ENCODE data around the gene TSBP1. TPM values are rescaled to one million over a fixed set of nuclear protein-coding genes. Genes with fewer than 3 reads are reported as not detected.

TSBP1 gene
- total and polyA plus RNA-seq, 7 donors: not detected

GRCh38 chr6:32391505-32391904, 19.8 kb upstream of the TSBP1 start:
- Histone ChIP-seq H3K27me3 (no peaks in the 10 kb centered on the region), H3K4me1 (no peaks in the 10 kb centered on the region), H3K36me3 (no peaks in the 10 kb centered on the region), H3K4me3 (no peak overlapping the region), H3K9me3 (no peaks in the 10 kb centered on the region), H3K27ac (no peak overlapping the region)
- no peak for DNase-seq
- 93 to 94% methylated on average over 6 of the region's 6 CpGs for WGBS, 2 donors
- TF ChIP-seq POLR2AphosphoS5 (IDR thresholded peaks at IDR 0.05) (no peak), CTCF (IDR thresholded peaks at IDR 0.05) (no peak)
- intact Hi-C loops (cut with DNase I): no loop called here

DNA sequence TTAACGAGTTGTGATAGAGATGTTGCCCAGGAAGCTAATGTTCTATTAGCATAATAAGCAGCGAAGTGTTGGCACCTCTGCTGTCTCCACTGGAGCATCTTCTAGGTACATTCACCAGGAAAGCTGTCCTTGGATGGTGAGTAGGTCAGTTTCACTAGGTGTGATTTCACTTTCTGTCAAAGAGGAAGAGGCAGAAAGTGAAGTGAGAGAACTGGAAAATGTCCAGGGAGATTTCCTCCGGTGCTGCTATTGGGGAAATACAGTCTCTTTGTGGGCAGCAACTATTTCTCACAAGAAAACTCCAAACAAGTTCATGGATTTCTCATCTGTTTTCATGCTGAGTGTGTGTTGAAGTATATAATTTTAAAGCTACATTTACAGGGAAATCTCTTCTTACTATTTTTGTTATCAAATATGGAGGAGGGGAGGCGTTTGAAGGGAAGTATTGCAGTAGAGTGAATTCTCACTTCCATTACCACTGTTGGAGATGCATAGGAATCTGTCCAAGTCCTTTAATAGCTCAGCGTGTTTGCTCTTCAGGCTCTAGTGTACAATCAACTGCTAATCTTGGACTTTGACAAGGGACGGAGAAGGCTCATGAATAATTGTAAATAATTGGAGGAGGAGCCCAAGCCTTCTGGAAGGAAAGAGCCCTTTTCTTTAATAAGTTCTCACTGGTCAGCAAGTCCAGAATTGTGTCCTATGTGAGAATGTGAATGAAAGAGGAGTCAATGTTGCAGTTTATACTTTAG, 16.1 kb upstream of the TSBP1 start:
- no peaks in the 10 kb centered on the region for H3K9me3 ChIP-seq
- 36 to 58% methylated on average over 6 of the region's 6 CpGs for WGBS, 2 donors
- no peak overlapping the region for H3K27ac ChIP-seq
- no peak for DNase-seq
- no peaks in the 10 kb centered on the region for H3K36me3 ChIP-seq
- TF ChIP-seq CTCF (IDR thresholded peaks at IDR 0.05): no peak
- no peak for TF ChIP-seq EP300 (IDR thresholded peaks at IDR 0.05)
- TF ChIP-seq POLR2A (IDR thresholded peaks at IDR 0.05): no peak
- TF ChIP-seq POLR2AphosphoS5 (IDR thresholded peaks at IDR 0.05): no peak
- intact Hi-C loops (cut with DNase I): no loop called here
- no peaks in the 10 kb centered on the region for H3K27me3 ChIP-seq
- H3K4me1 ChIP-seq: no peaks in the 10 kb centered on the region
- H3K4me3 ChIP-seq: no peak overlapping the region

GRCh38 chr6:32386040-32386439, 14.3 kb upstream of the TSBP1 start:
- 96 to 97% methylated on average over 1 of the region's 1 CpG for WGBS, 2 donors
- TF ChIP-seq EP300 (IDR thresholded peaks at IDR 0.05) (no peak), POLR2AphosphoS5 (IDR thresholded peaks at IDR 0.05) (no peak), CTCF (IDR thresholded peaks at IDR 0.05) (no peak), POLR2A (IDR thresholded peaks at IDR 0.05) (no peak)

GRCh38 chr6:32382757-32383420, 11.2 kb upstream of the TSBP1 start:
- TF ChIP-seq POLR2A (IDR thresholded peaks at IDR 0.05) (no peak), EP300 (IDR thresholded peaks at IDR 0.05) (no peak), CTCF (IDR thresholded peaks at IDR 0.05) (no peak), POLR2AphosphoS5 (IDR thresholded peaks at IDR 0.05) (no peak)
- DNase-seq: no peak
- Histone ChIP-seq H3K4me1 (no peaks in the 10 kb centered on the region), H3K27me3 (no peaks in the 10 kb centered on the region), H3K9me3 (no peaks in the 10 kb centered on the region), H3K27ac (no peak overlapping the region), H3K36me3 (no peaks in the 10 kb centered on the region), H3K4me3 (no peak overlapping the region)
- intact Hi-C loops (cut with DNase I): no loop called here
- WGBS, 2 donors: 35 to 86% methylated on average over 1 of the region's 1 CpG

More at GRCh38 chr6:32386040-32386439, 14.3 kb upstream of the TSBP1 start:
- Histone ChIP-seq H3K36me3 (no peaks in the 10 kb centered on the region), H3K9me3 (no peaks in the 10 kb centered on the region), H3K27me3 (no peaks in the 10 kb centered on the region), H3K4me1 (no peaks in the 10 kb centered on the region), H3K27ac (no peak overlapping the region), H3K4me3 (no peak overlapping the region)
- intact Hi-C loops (cut with DNase I): no loop called here
- no peak for DNase-seq

All from sigmoid colon (tissue), 7 donors.